Measurements from ENCODE around the gene GALNTL6. TPM values are rescaled to one million over a fixed set of nuclear protein-coding genes. Genes with fewer than 3 reads are reported as not detected.
A peak's percentile ranks its signal among the peaks of the same experiment; 100 is the strongest.

The GALNTL6 gene
- polyA plus RNA-seq, 4 donors = 0.19 to 3.2 (median 0.74) TPM

GRCh38 chr4:172514801-172515200 is 701.6 kb downstream of the GALNTL6 start:
- DNase-seq (ENCODE audit: low read depth in 4 of 4, low spot score in 3 of 4) = no peak

GRCh38 chr4:172515266-172515879 is 702.2 kb downstream of the GALNTL6 start:
- DNase-seq (ENCODE audit: low read depth in 4 of 4, low spot score in 3 of 4) = no peak

GRCh38 chr4:172517391-172517790 is 704.2 kb downstream of the GALNTL6 start:
- no peak for DNase-seq (ENCODE audit: low read depth in 4 of 4, low spot score in 3 of 4)

- DNase-seq (ENCODE audit: low read depth in 4 of 4, low spot score in 3 of 4) = no peak
Measured at GRCh38 chr4:172521248-172521647, 708.0 kb downstream of the GALNTL6 start.

GRCh38 chr4:172521680-172522079 is 708.5 kb downstream of the GALNTL6 start:
- DNase-seq (ENCODE audit: low read depth in 4 of 4, low spot score in 3 of 4) = no peak

GRCh38 chr4:172543249-172543648 is 730.0 kb downstream of the GALNTL6 start:
- DNase-seq (ENCODE audit: low read depth in 4 of 4, low spot score in 3 of 4) = no peak

- no peak for DNase-seq (ENCODE audit: low read depth in 4 of 4, low spot score in 3 of 4)
Measured at GRCh38 chr4:172546782-172547181, 733.6 kb downstream of the GALNTL6 start.

- DNase-seq (ENCODE audit: low read depth in 4 of 4, low spot score in 3 of 4) = no peak
Measured at GRCh38 chr4:172547724-172548123, 734.5 kb downstream of the GALNTL6 start.

- no peak for DNase-seq (ENCODE audit: low read depth in 4 of 4, low spot score in 3 of 4)
Measured at GRCh38 chr4:172553216-172553615, 740.0 kb downstream of the GALNTL6 start.

- no peak for DNase-seq (ENCODE audit: low read depth in 4 of 4, low spot score in 3 of 4)
Measured at GRCh38 chr4:172554588-172554987, 741.4 kb downstream of the GALNTL6 start.

- no peak for DNase-seq (ENCODE audit: low read depth in 4 of 4, low spot score in 3 of 4)
Measured at GRCh38 chr4:172555725-172556124, 742.5 kb downstream of the GALNTL6 start.

GRCh38 chr4:172573899-172574298 is 760.7 kb downstream of the GALNTL6 start:
- DNase-seq (ENCODE audit: low read depth in 4 of 4, low spot score in 3 of 4) = no peak

- no peak for DNase-seq (ENCODE audit: low read depth in 4 of 4, low spot score in 3 of 4)
Measured at GRCh38 chr4:172578712-172579111, 765.5 kb downstream of the GALNTL6 start.

- DNase-seq (ENCODE audit: low read depth in 4 of 4, low spot score in 3 of 4) = no peak
Measured at GRCh38 chr4:172584816-172585215, 771.6 kb downstream of the GALNTL6 start.

- no peak for DNase-seq (ENCODE audit: low read depth in 4 of 4, low spot score in 3 of 4)
Measured at GRCh38 chr4:172596206-172596605, 783.0 kb downstream of the GALNTL6 start.

GRCh38 chr4:172599554-172599953 is 786.4 kb downstream of the GALNTL6 start:
- DNase-seq (ENCODE audit: low read depth in 4 of 4, low spot score in 3 of 4) = no peak

GRCh38 chr4:172601195-172601594 is 788.0 kb downstream of the GALNTL6 start:
- peak in 1 of 4 donors; percentile 6 for DNase-seq (ENCODE audit: low read depth in 4 of 4, low spot score in 3 of 4)

- DNase-seq (ENCODE audit: low read depth in 4 of 4, low spot score in 3 of 4) = no peak
Measured at GRCh38 chr4:172619218-172619617, 806.0 kb downstream of the GALNTL6 start.

GRCh38 chr4:172619798-172620197 is 806.6 kb downstream of the GALNTL6 start:
- no peak for DNase-seq (ENCODE audit: low read depth in 4 of 4, low spot score in 3 of 4)

GRCh38 chr4:172628263-172628662 is 815.1 kb downstream of the GALNTL6 start:
- DNase-seq (ENCODE audit: low read depth in 4 of 4, low spot score in 3 of 4) = no peak

GRCh38 chr4:172630280-172630679 is 817.1 kb downstream of the GALNTL6 start:
- DNase-seq (ENCODE audit: low read depth in 4 of 4, low spot score in 3 of 4) = no peak

GRCh38 chr4:172631832-172632231 is 818.6 kb downstream of the GALNTL6 start:
- no peak for DNase-seq (ENCODE audit: low read depth in 4 of 4, low spot score in 3 of 4)

GRCh38 chr4:172648471-172648870 is 835.3 kb downstream of the GALNTL6 start:
- DNase-seq (ENCODE audit: low read depth in 4 of 4, low spot score in 3 of 4) = no peak

Measured in left renal pelvis (tissue), 4 donors.